HepG2 (cell line): ENCODE measurements around the gene DCHS2. TPM values are rescaled to one million over a fixed set of nuclear protein-coding genes. Genes with fewer than 3 reads are reported as not detected.

ENCODE experiments used
- ATAC-seq: fragments of 200-7000 bp; cut with Tn5 transposase; 3 replicates; pipeline ENCODE4 v1.9.1; 2020; ENCODE audit warnings: mild to moderate bottlenecking, moderate library complexity
- BruUV-seq: library from RNA; stranded (reverse); fragments of 400-500 nt; replicated peaks from 2 replicates; lab custom pipeline; 2021; lab: Mats Ljungman, UMichigan
- CTCF ChIA-PET: fragments of 300-600 bp; formaldehyde crosslinking; extraction: SDS; loops from one replicate; lab custom pipeline; 2021; ENCODE audit warnings: low total read pairs, inconsistent platforms, low intra/inter-chr PET ratio; lab: Yijun Ruan, JAX
- POLR2A ChIA-PET: fragments of 350-600 bp; sonication (Branson Sonifier 250); formaldehyde crosslinking; loops from one replicate; lab custom pipeline; 2020; ENCODE audit warnings: antibody characterized with exemption, inconsistent platforms; lab: Yijun Ruan, JAX
- DNase-seq: peaks from one replicate; pipeline ENCODE4 v3.0.0-alpha.2; 2015; ENCODE audit warnings: low spot score
- FAIRE-seq: peaks from 3 replicates; lab custom pipeline; 2011; peaks lifted over from hg19 to GRCh38; lab: Jason Lieb, UNC
- H2AFZ ChIP-seq: one replicate; pipeline ENCODE4 v1.6.1; 2011; ENCODE audit warnings: low read length, inconsistent platforms
- H3K27ac ChIP-seq: fragments of 300-600 bp; 3 replicates; pipeline ENCODE4 v1.8.0; 2011; ENCODE audit warnings: mixed run types, mild to moderate bottlenecking, mixed read lengths, low read length, inconsistent platforms; ENCODE audit not compliant: insufficient read depth; ENCODE audit errors: extremely low read length
- H3K27me3 ChIP-seq, 2 experiments: fragments of 200-600 bp in 1 of 2; 2 replicates in 1 of 2; 3 replicates in 1 of 2; pipeline versions ENCODE4 v1.6.0 to v1.8.0; 2011; ENCODE audit warnings: low read length in 2 of 2, mild to moderate bottlenecking in 2 of 2, moderate library complexity in 2 of 2, inconsistent platforms in 1 of 2; ENCODE audit not compliant: insufficient read depth in 2 of 2, control insufficient read depth in 1 of 2
- H3K36me3 ChIP-seq, 2 experiments: fragments of 200-600 bp in 1 of 2; replicated peaks in 1 of 2; 2 replicates in 1 of 2; 3 replicates in 1 of 2; pipeline versions ENCODE4 v1.5.1 to v1.8.0; 2011; ENCODE audit warnings: low read length in 2 of 2, inconsistent platforms in 1 of 2; ENCODE audit not compliant: insufficient read depth in 2 of 2, control insufficient read depth in 1 of 2
- H3K4me1 ChIP-seq: 2 replicates; pipeline ENCODE4 v1.5.1; 2012; ENCODE audit warnings: low read length, inconsistent platforms; ENCODE audit not compliant: insufficient read depth
- H3K4me2 ChIP-seq: 2 replicates; pipeline ENCODE4 v1.6.0; 2011; ENCODE audit warnings: low read depth, low read length, inconsistent platforms
- H3K4me3 ChIP-seq, 3 experiments: fragments of 200-600 bp in 1 of 3; sonication (generic), shearing (Covaris generic) in 1 of 3; replicated peaks in 1 of 3; 2 replicates each; pipeline ENCODE4 v1.5.1; 2011 to 2016; ENCODE audit warnings: low read length in 3 of 3, inconsistent platforms in 2 of 3, low read depth in 2 of 3, mild to moderate bottlenecking in 2 of 3, control low read depth in 1 of 3, mixed read lengths in 1 of 3; ENCODE audit not compliant: insufficient read depth in 1 of 3
- H3K79me2 ChIP-seq: one replicate; pipeline ENCODE4 v1.6.1; 2011; ENCODE audit warnings: low read length, inconsistent platforms; ENCODE audit not compliant: insufficient read depth
- H3K9ac ChIP-seq: 2 replicates; pipeline ENCODE4 v1.6.0; 2011; ENCODE audit warnings: mild to moderate bottlenecking, low read depth, low read length, inconsistent platforms; ENCODE audit not compliant: insufficient read depth
- H3K9me3 ChIP-seq: 2 replicates; pipeline ENCODE4 v1.5.1; 2012; ENCODE audit warnings: mild to moderate bottlenecking, low read length
- H4K20me1 ChIP-seq: 2 replicates; pipeline ENCODE4 v1.6.0; 2011; ENCODE audit warnings: inconsistent platforms, mild to moderate bottlenecking, low read length, moderate library complexity; ENCODE audit not compliant: insufficient read depth
- GATAD2A ChIP-seq: IDR thresholded peaks from 2 replicates; pipeline ENCODE4 v1.6.1; 2016
- HNRNPUL1 ChIP-seq: fragments of 200-400 bp; formaldehyde crosslinking; IDR thresholded peaks from 2 replicates; pipeline ENCODE4 v1.6.1; 2017; ENCODE audit warnings: low read depth, mild to moderate bottlenecking, low read length, moderate library complexity
- KMT2A ChIP-seq: sonication (generic); formaldehyde crosslinking; IDR thresholded peaks from 2 replicates; pipeline ENCODE4 v1.4.0; 2020; ENCODE audit warnings: missing genetic modification reagents
- MEIS1 ChIP-seq: sonication (generic); formaldehyde crosslinking; IDR thresholded peaks from 2 replicates; pipeline ENCODE4 v1.9.0; 2021; ENCODE audit warnings: mild to moderate bottlenecking, missing genetic modification reagents, moderate library complexity, borderline replicate concordance
- NR2C2 ChIP-seq: sonication (generic); formaldehyde crosslinking; IDR thresholded peaks from 2 replicates; pipeline ENCODE4 v1.4.0; 2020; ENCODE audit warnings: missing genetic modification reagents, mild to moderate bottlenecking, moderate library complexity, borderline replicate concordance
- ZC3H4 ChIP-seq: sonication (generic); formaldehyde crosslinking; IDR thresholded peaks from 2 replicates; pipeline ENCODE4 v1.4.0; 2020; ENCODE audit warnings: missing genetic modification reagents, borderline replicate concordance
- ZNF383 ChIP-seq: sonication (generic); formaldehyde crosslinking; IDR thresholded peaks from 2 replicates; pipeline ENCODE4 v1.4.0; 2020; ENCODE audit warnings: missing genetic modification reagents, mild to moderate bottlenecking, borderline replicate concordance
- ZNF484 ChIP-seq: sonication (generic); formaldehyde crosslinking; IDR thresholded peaks from 2 replicates; pipeline ENCODE4 v1.5.1; 2020; ENCODE audit warnings: mild to moderate bottlenecking, low read depth, missing genetic modification reagents, borderline replicate concordance
- ZNF709 ChIP-seq: sonication (generic); formaldehyde crosslinking; IDR thresholded peaks from 2 replicates; pipeline ENCODE4 v1.5.0; 2020; ENCODE audit warnings: mild to moderate bottlenecking, missing genetic modification reagents
- ZNF850 ChIP-seq: sonication (generic); formaldehyde crosslinking; conservative IDR thresholded peaks from 2 replicates; pipeline ENCODE4 v1.9.0; 2021; ENCODE audit warnings: mild to moderate bottlenecking, missing genetic modification reagents
- WGBS: methylation state at CpG from one replicate; pipeline ENCODE4 v1.1.6; 2017; ENCODE audit warnings: low lambda C conversion rate; 5-methylcytosine and 5-hydroxymethylcytosine counted together
- in situ Hi-C: cut with HindIII; loops from 2 replicates; pipeline ENCODE4 v1.10.0; 2017; ENCODE audit warnings: low pct_unique_long_range_greater_than_20kb; ENCODE audit not compliant: extremely low pct_ligation_motif_present
- intact Hi-C: fragments of 100-400 bp; cut with micrococcal nuclease; formaldehyde crosslinking; loops from one replicate; pipeline ENCODE4 v1.10.0; 2022; ENCODE audit not compliant: unreplicated experiment
- polyA plus RNA-seq, 8 experiments: library from polyadenylated mRNA; depleted of rRNA in 3 of 8; stranded (reverse) in 7 of 8; unstranded in 1 of 8; fragments of >200 nt; fragmentation: Illumina TruSeq in 4 of 8; extraction: Trizol in 4 of 8; gene quantifications; 2 replicates each; pipeline versions ENCODE4 v1.2.1 to v1.2.3, GENCODE V29; 2011 to 2016; ENCODE audit warnings: low read depth in 4 of 8, missing spikeins in 1 of 8, mixed read lengths in 1 of 8; ENCODE audit not compliant: insufficient read depth in 1 of 8
- total RNA-seq, 5 experiments: library from RNA; depleted of rRNA; stranded (reverse); fragments of >200 nt; fragmentation: Illumina TruSeq; extraction: Trizol; gene quantifications; 2 replicates each; pipeline ENCODE4 v1.2.3, GENCODE V29; 2016; ENCODE audit warnings: low read depth in 1 of 5
- TF ChIP-seq, protein P1 (sequence below): sonication (generic); formaldehyde crosslinking; IDR thresholded peaks from 2 replicates; pipeline ENCODE4 v1.8.1; 2023; ENCODE audit warnings: missing genetic modification reagents, mild to moderate bottlenecking, borderline replicate concordance
- TF ChIP-seq, protein P2 (sequence below): sonication (generic); formaldehyde crosslinking; IDR thresholded peaks from 2 replicates; pipeline ENCODE4 v1.5.0; 2020; ENCODE audit warnings: missing genetic modification reagents
- TF ChIP-seq, protein P3 (sequence below): sonication (generic); formaldehyde crosslinking; IDR thresholded peaks from 2 replicates; pipeline ENCODE4 v1.8.1; 2023; ENCODE audit warnings: mild to moderate bottlenecking, inconsistent platforms, moderate library complexity, missing genetic modification reagents, borderline replicate concordance

The DCHS2 gene
- total and polyA plus RNA-seq, 2 of the 13 experiments (the other 11 are each of a cell fraction or from before 2014, with no cell fraction given), result 0.03 TPM; not detected in 1

DNA sequence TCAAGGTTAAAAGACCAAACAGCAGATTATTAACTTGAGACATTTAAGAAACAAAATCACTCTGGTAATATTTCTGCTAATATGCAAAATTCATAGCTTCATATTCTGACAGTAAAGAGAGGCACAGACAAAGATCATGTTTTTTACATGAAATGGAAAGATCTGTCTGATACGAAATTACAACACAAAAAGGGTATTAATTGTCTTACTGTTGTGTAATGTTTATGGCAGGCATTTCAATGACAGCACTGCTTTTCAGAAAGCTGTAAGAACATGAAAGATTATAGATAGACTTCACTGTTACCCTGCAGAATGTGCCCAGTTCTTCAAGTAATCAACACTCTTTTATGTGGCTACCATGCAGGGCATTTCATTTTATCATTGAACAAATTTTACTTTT lies 15.4 kb downstream of the DCHS2 start:
- no peak for ATAC-seq
- Histone ChIP-seq H3K27ac (no peak overlapping the region), H3K4me3 (no peak overlapping the region), H3K27me3 (no peaks in the 10 kb centered on the region), H3K4me2 (no peak overlapping the region), H4K20me1 (no peaks in the 10 kb centered on the region), H3K79me2 (no peaks in the 10 kb centered on the region), H3K9ac (no peak overlapping the region), H3K36me3 (no peaks in the 10 kb centered on the region), H3K4me1 (peaks cover 23% of the 10 kb centered on the region), H2AFZ (no peak overlapping the region), H3K9me3 (no peaks in the 10 kb centered on the region)
- no TSS peak for BruUV-seq
- DNase-seq, result no peak
- in situ Hi-C loops, result no loop called here
- FAIRE-seq, result no peak
- CTCF ChIA-PET, result no interaction called here
- 0% methylated on average over 1 of the region's 1 CpG for WGBS
- POLR2A ChIA-PET, result no interaction called here
- TF ChIP-seq, protein P1, sequence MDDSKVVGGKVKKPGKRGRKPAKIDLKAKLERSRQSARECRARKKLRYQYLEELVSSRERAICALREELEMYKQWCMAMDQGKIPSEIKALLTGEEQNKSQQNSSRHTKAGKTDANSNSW, result no peak
- TF ChIP-seq GATAD2A (CRISPR knock-in tag) (no peak), ZNF850 (no peak), ZC3H4 (CRISPR knock-in tag) (no peak), ZNF484 (CRISPR knock-in tag) (no peak), HNRNPUL1 (no peak)
- TF ChIP-seq, protein P2, sequence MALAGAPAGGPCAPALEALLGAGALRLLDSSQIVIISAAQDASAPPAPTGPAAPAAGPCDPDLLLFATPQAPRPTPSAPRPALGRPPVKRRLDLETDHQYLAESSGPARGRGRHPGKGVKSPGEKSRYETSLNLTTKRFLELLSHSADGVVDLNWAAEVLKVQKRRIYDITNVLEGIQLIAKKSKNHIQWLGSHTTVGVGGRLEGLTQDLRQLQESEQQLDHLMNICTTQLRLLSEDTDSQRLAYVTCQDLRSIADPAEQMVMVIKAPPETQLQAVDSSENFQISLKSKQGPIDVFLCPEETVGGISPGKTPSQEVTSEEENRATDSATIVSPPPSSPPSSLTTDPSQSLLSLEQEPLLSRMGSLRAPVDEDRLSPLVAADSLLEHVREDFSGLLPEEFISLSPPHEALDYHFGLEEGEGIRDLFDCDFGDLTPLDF (CRISPR knock-in tag), result no peak
- intact Hi-C loops, result no loop called here

DNA sequence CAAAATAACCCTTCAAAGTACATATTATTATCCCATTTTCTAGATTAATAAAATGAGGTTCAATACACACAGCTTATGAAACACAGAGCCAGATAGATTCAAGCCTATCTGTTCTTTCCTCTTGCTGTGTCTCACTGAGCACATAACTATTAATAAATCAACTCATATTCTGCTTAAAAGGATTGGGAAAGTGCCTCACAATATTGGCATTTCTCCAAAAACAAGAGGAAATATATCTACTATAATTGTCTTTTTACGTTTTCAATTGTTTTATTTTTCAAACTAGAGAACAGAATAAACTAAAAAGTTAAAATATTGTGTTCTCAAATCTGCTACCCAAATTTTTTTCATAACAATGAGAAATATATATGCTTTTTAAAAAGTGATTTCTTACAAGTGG lies 15.8 kb downstream of the DCHS2 start:
- POLR2A ChIA-PET, result no interaction called here
- WGBS, result 3% methylated on average over 1 of the region's 1 CpG

More for the DNA sequence above, 15.8 kb downstream of the DCHS2 start:
- in situ Hi-C loops, result no loop called here
- Histone ChIP-seq H3K9me3 (no peaks in the 10 kb centered on the region), H3K4me2 (no peak overlapping the region), H3K4me1 (peaks cover 27% of the 10 kb centered on the region), H3K4me3 (no peak overlapping the region), H3K9ac (no peak overlapping the region), H3K27ac (no peak overlapping the region), H3K27me3 (no peaks in the 10 kb centered on the region), H4K20me1 (no peaks in the 10 kb centered on the region), H2AFZ (no peak overlapping the region), H3K79me2 (no peaks in the 10 kb centered on the region), H3K36me3 (no peaks in the 10 kb centered on the region)
- TF ChIP-seq NR2C2 (CRISPR knock-in tag) (no peak), MEIS1 (CRISPR knock-in tag) (no peak), KMT2A (CRISPR knock-in tag) (no peak), ZNF709 (CRISPR knock-in tag) (no peak), ZNF383 (CRISPR knock-in tag) (no peak)
- TF ChIP-seq, protein P3, sequence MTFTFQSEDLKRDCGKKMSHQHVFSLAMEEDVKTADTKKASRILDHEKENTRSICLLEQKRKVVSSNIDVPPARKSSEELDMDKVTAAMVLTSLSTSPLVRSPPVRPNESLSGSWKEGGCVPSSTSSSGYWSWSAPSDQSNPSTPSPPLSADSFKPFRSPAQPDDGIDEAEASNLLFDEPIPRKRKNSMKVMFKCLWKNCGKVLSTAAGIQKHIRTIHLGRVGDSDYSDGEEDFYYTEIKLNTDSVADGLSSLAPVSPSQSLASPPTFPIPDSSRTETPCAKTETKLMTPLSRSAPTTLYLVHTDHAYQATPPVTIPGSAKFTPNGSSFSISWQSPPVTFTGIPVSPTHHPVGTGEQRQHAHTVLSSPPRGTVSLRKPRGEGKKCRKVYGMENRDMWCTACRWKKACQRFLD (CRISPR knock-in tag), result no peak
- no TSS peak for BruUV-seq
- no peak for FAIRE-seq
- no peak for DNase-seq
- CTCF ChIA-PET, result no interaction called here
- intact Hi-C loops, result no loop called here
- ATAC-seq, result no peak
